Activated naive CD8-positive, alpha-beta T cell treated with anti-CD3 and anti-CD28 coated beads for 36 hours (primary cell): Measurements from ENCODE around the gene SCAMP1. TPM values are rescaled to one million over a fixed set of nuclear protein-coding genes. Genes with fewer than 3 reads are reported as not detected.
"Not testable (repeated sequence)": the region's sequence is repeated elsewhere in the genome, so short reads cannot be mapped to it uniquely, and the experiment has no call there.

Source experiments
- DNase-seq: peaks from one replicate; pipeline ENCODE4 v3.0.0; 2021
- H3K27ac Mint-ChIP-seq: one replicate; pipeline ENCODE4 v1.8.0; 2022; ENCODE audit warnings: mild to moderate bottlenecking, moderate library complexity, mixed read lengths
- H3K27me3 Mint-ChIP-seq: one replicate; pipeline ENCODE4 v1.8.0; 2022; ENCODE audit warnings: mild to moderate bottlenecking, mixed read lengths
- H3K36me3 Mint-ChIP-seq: one replicate; pipeline ENCODE4 v1.8.0; 2021; ENCODE audit warnings: mild to moderate bottlenecking, mixed read lengths
- H3K4me1 Mint-ChIP-seq: one replicate; pipeline ENCODE4 v1.8.0; 2021; ENCODE audit warnings: mixed read lengths
- H3K4me3 Mint-ChIP-seq: one replicate; pipeline ENCODE4 v1.8.0; 2022; ENCODE audit warnings: mild to moderate bottlenecking, moderate library complexity, mixed read lengths
- H3K9me3 Mint-ChIP-seq: one replicate; pipeline ENCODE4 v1.8.0; 2022; ENCODE audit warnings: mixed read lengths
- total RNA-seq, 2 experiments: library from RNA; stranded (reverse); gene quantifications; one replicate each; pipeline ENCODE4 v1.2.3, GENCODE V29; 2021

SCAMP1 gene
- total RNA-seq, 2 experiments from 2014 or later: 15.6 to 19.9 TPM

GRCh38 chr5:78345485-78345884 is 14.9 kb upstream of the SCAMP1 start:
- Mint-ChIP-seq H3K4me3 (no peak overlapping the region), H3K4me1 (no peaks in the 10 kb centered on the region), H3K9me3 (no peaks in the 10 kb centered on the region), H3K27ac (no peak overlapping the region), H3K27me3 (peaks cover 9% of the 10 kb centered on the region), H3K36me3 (no peaks in the 10 kb centered on the region)
- DNase-seq: no peak

- Mint-ChIP-seq H3K9me3 (no peaks in the 10 kb centered on the region), H3K36me3 (peaks cover 6% of the 10 kb centered on the region), H3K4me1 (peaks cover 6% of the 10 kb centered on the region), H3K27ac (no peak overlapping the region), H3K27me3 (no peaks in the 10 kb centered on the region), H3K4me3 (no peak overlapping the region)
- no peak for DNase-seq
Measured at GRCh38 chr5:78353520-78353919, 6.9 kb upstream of the SCAMP1 start.

- Mint-ChIP-seq H3K27me3 (no peaks in the 10 kb centered on the region), H3K4me3 (no peak overlapping the region), H3K36me3 (peaks cover 12% of the 10 kb centered on the region), H3K4me1 (peaks cover 12% of the 10 kb centered on the region), H3K27ac (no peak overlapping the region), H3K9me3 (no peaks in the 10 kb centered on the region)
- DNase-seq: no peak
Measured at GRCh38 chr5:78354066-78354670, 6.2 kb upstream of the SCAMP1 start.

GRCh38 chr5:78355561-78355960 is 4.9 kb upstream of the SCAMP1 start:
- Mint-ChIP-seq H3K4me1 (peaks cover 18% of the 10 kb centered on the region), H3K4me3 (no peak overlapping the region), H3K27me3 (no peaks in the 10 kb centered on the region), H3K27ac (no peak overlapping the region), H3K9me3 (no peaks in the 10 kb centered on the region), H3K36me3 (peaks cover 19% of the 10 kb centered on the region)
- no peak for DNase-seq

GRCh38 chr5:78359455-78359830 is 974 bp upstream of the SCAMP1 start:
- peak overlapping the region; percentile 97 for H3K4me3 Mint-ChIP-seq
- peak overlapping the region; percentile 98 for H3K27ac Mint-ChIP-seq
- H3K36me3 Mint-ChIP-seq: peaks cover 20% of the 10 kb centered on the region
- not testable (repeated sequence) for H3K9me3 Mint-ChIP-seq, DNase-seq, H3K27me3 Mint-ChIP-seq
- peaks cover 35% of the 10 kb centered on the region for H3K4me1 Mint-ChIP-seq

- Mint-ChIP-seq H3K27me3 (no peaks in the 10 kb centered on the region), H3K36me3 (peaks cover 20% of the 10 kb centered on the region), H3K4me3 (peak overlapping the region; percentile 97)
Measured at GRCh38 chr5:78360674-78360923, 182 bp downstream of the SCAMP1 start.

GRCh38 chr5:78360924-78361630 is 660 bp downstream of the SCAMP1 start:
- Mint-ChIP-seq H3K36me3 (peaks cover 20% of the 10 kb centered on the region), H3K27ac (peak overlapping the region; percentile 98), H3K27me3 (no peaks in the 10 kb centered on the region), H3K9me3 (no peaks in the 10 kb centered on the region), H3K4me1 (peaks cover 36% of the 10 kb centered on the region), H3K4me3 (peak overlapping the region; percentile 97)
- peak; percentile 70 for DNase-seq

More at GRCh38 chr5:78360674-78360923, 182 bp downstream of the SCAMP1 start:
- Mint-ChIP-seq H3K4me1 (peaks cover 36% of the 10 kb centered on the region), H3K9me3 (no peaks in the 10 kb centered on the region), H3K27ac (peak overlapping the region; percentile 98)
- DNase-seq: no peak

GRCh38 chr5:78361631-78361993 is 1.2 kb downstream of the SCAMP1 start:
- no peak for DNase-seq
- Mint-ChIP-seq H3K4me1 (peaks cover 36% of the 10 kb centered on the region), H3K36me3 (peaks cover 20% of the 10 kb centered on the region), H3K9me3 (no peaks in the 10 kb centered on the region), H3K27me3 (no peaks in the 10 kb centered on the region), H3K27ac (peak overlapping the region; percentile 98), H3K4me3 (peak overlapping the region; percentile 97)

GRCh38 chr5:78362220-78362619 is 1.8 kb downstream of the SCAMP1 start:
- Mint-ChIP-seq H3K9me3 (no peaks in the 10 kb centered on the region), H3K27me3 (no peaks in the 10 kb centered on the region), H3K4me1 (peaks cover 37% of the 10 kb centered on the region), H3K4me3 (peak overlapping the region; percentile 97), H3K36me3 (peaks cover 22% of the 10 kb centered on the region), H3K27ac (no peak overlapping the region)
- DNase-seq: no peak

- Mint-ChIP-seq H3K4me3 (no peak overlapping the region), H3K27me3 (no peaks in the 10 kb centered on the region), H3K36me3 (peaks cover 16% of the 10 kb centered on the region), H3K9me3 (no peaks in the 10 kb centered on the region), H3K27ac (no peak overlapping the region), H3K4me1 (peaks cover 38% of the 10 kb centered on the region)
- DNase-seq: no peak
Measured at GRCh38 chr5:78364005-78364404, 3.6 kb downstream of the SCAMP1 start.

GRCh38 chr5:78367318-78367991 is 7.0 kb downstream of the SCAMP1 start:
- Mint-ChIP-seq H3K27me3 (no peaks in the 10 kb centered on the region), H3K9me3 (no peaks in the 10 kb centered on the region), H3K27ac (no peak overlapping the region), H3K36me3 (peaks cover 6% of the 10 kb centered on the region), H3K4me1 (peaks cover 38% of the 10 kb centered on the region), H3K4me3 (no peak overlapping the region)
- no peak for DNase-seq

GRCh38 chr5:78369680-78370079 is 9.3 kb downstream of the SCAMP1 start:
- no peak overlapping the region for H3K27ac Mint-ChIP-seq
- no peak for DNase-seq
- no peaks in the 10 kb centered on the region for H3K27me3 Mint-ChIP-seq
- peaks cover 6% of the 10 kb centered on the region for H3K36me3 Mint-ChIP-seq
- no peak overlapping the region for H3K4me3 Mint-ChIP-seq
- H3K4me1 Mint-ChIP-seq: peaks cover 33% of the 10 kb centered on the region
- H3K9me3 Mint-ChIP-seq: no peaks in the 10 kb centered on the region

GRCh38 chr5:78373231-78373630 is 12.8 kb downstream of the SCAMP1 start:
- no peak overlapping the region for H3K27ac Mint-ChIP-seq
- H3K4me1 Mint-ChIP-seq: peaks cover 22% of the 10 kb centered on the region
- no peak overlapping the region for H3K4me3 Mint-ChIP-seq
- no peak for DNase-seq
- H3K9me3 Mint-ChIP-seq: no peaks in the 10 kb centered on the region
- H3K27me3 Mint-ChIP-seq: no peaks in the 10 kb centered on the region
- no peaks in the 10 kb centered on the region for H3K36me3 Mint-ChIP-seq

- no peaks in the 10 kb centered on the region for H3K9me3 Mint-ChIP-seq
- peaks cover 8% of the 10 kb centered on the region for H3K36me3 Mint-ChIP-seq
- peaks cover 11% of the 10 kb centered on the region for H3K4me1 Mint-ChIP-seq
- H3K27me3 Mint-ChIP-seq: no peaks in the 10 kb centered on the region
- no peak overlapping the region for H3K27ac Mint-ChIP-seq
- no peak for DNase-seq
- no peak overlapping the region for H3K4me3 Mint-ChIP-seq
Measured at GRCh38 chr5:78376315-78376714, 15.9 kb downstream of the SCAMP1 start.

- no peaks in the 10 kb centered on the region for H3K27me3 Mint-ChIP-seq
- DNase-seq: no peak
- no peaks in the 10 kb centered on the region for H3K9me3 Mint-ChIP-seq
- no peak overlapping the region for H3K27ac Mint-ChIP-seq
- H3K36me3 Mint-ChIP-seq: peaks cover 13% of the 10 kb centered on the region
- H3K4me3 Mint-ChIP-seq: no peak overlapping the region
- peaks cover 12% of the 10 kb centered on the region for H3K4me1 Mint-ChIP-seq
Measured at GRCh38 chr5:78377056-78377717, 16.8 kb downstream of the SCAMP1 start.
